Neutrophil (primary cell): ENCODE measurements around the gene AMTN.

Experiments used
- H3K27ac ChIP-seq: fragments of 200-600 bp; sonication (generic); 2 replicates; pipeline ENCODE4 v1.5.1; 2016; ENCODE audit warnings: mild to moderate bottlenecking, moderate library complexity
- H3K27me3 ChIP-seq: fragments of 200-600 bp; sonication (generic); 2 replicates; pipeline ENCODE4 v1.6.0; 2016; ENCODE audit warnings: mild to moderate bottlenecking
- H3K36me3 ChIP-seq: fragments of 200-600 bp; sonication (generic); 2 replicates; pipeline ENCODE4 v1.5.1; 2017
- H3K4me1 ChIP-seq, 2 experiments: fragments of 200-600 bp in 1 of 2; sonication (generic) in 1 of 2; 1 replicate in 1 of 2; 2 replicates in 1 of 2; pipeline versions ENCODE4 v1.5.1 to v1.6.1; 2013 to 2016; ENCODE audit warnings: low read depth in 1 of 2, low read length in 1 of 2, mild to moderate bottlenecking in 1 of 2, moderate library complexity in 1 of 2; ENCODE audit not compliant: control insufficient read depth in 1 of 2, insufficient read depth in 1 of 2
- H3K4me3 ChIP-seq, 2 experiments: fragments of 200-600 bp in 1 of 2; sonication (generic) in 1 of 2; 1 replicate in 1 of 2; 2 replicates in 1 of 2; pipeline ENCODE4 v1.5.1; 2013 to 2016; ENCODE audit warnings: low read depth in 1 of 2, low read length in 1 of 2, mild to moderate bottlenecking in 1 of 2, moderate library complexity in 1 of 2
- H3K9me3 ChIP-seq: fragments of 200-600 bp; sonication (generic); 2 replicates; pipeline ENCODE4 v1.5.1; 2016
- CTCF ChIP-seq: fragments of 200-600 bp; sonication (generic); IDR thresholded peaks from 2 replicates; pipeline ENCODE4 v1.5.1; 2016; ENCODE audit warnings: antibody characterized with exemption

AMTN gene

GRCh38 chr4:70581980-70582379 is 63.6 kb downstream of the AMTN start:
- Histone ChIP-seq H3K36me3 (no peaks in the 10 kb centered on the region), H3K27ac (no peak overlapping the region), H3K4me1 (no peaks in the 10 kb centered on the region), H3K9me3 (no peaks in the 10 kb centered on the region), H3K27me3 (no peaks in the 10 kb centered on the region), H3K4me3 (no peak overlapping the region)
- no peak for TF ChIP-seq CTCF
